Endothelial cell of umbilical vein (primary cell): ENCODE measurements around the gene MARK3. TPM values are rescaled to one million over a fixed set of nuclear protein-coding genes. Genes with fewer than 3 reads are reported as not detected.

Experiments used
- BruUV-seq: library from RNA; stranded (reverse); fragments of 400-500 nt; replicated peaks from 2 replicates; lab custom pipeline; 2021; lab: Mats Ljungman, UMichigan
- CTCF ChIA-PET: fragments of 300-600, 350-600 bp; sonication (Branson Sonifier 250); formaldehyde crosslinking; loops from one replicate; lab custom pipeline; 2021; ENCODE audit warnings: antibody characterized with exemption, inconsistent platforms; lab: Charles Lee
- POLR2A ChIA-PET: fragments of 300-600, 350-600 bp; sonication (Branson Sonifier 250); formaldehyde crosslinking; loops from one replicate; lab custom pipeline; 2021; ENCODE audit warnings: antibody characterized with exemption, inconsistent platforms; lab: Charles Lee
- DNase-seq: peaks from one replicate; pipeline ENCODE4 v3.0.0-alpha.2; 2011; ENCODE audit warnings: low read depth, low spot score
- FAIRE-seq: peaks from 2 replicates; lab custom pipeline; 2011; peaks lifted over from hg19 to GRCh38; lab: Jason Lieb, UNC
- H2AFZ ChIP-seq: 2 replicates; pipeline ENCODE4 v1.6.0; 2012; ENCODE audit warnings: low read depth, low read length, control low read depth, inconsistent platforms
- H3K27ac ChIP-seq: 2 replicates; pipeline ENCODE4 v1.5.1; 2011; ENCODE audit warnings: low read depth, mild to moderate bottlenecking, control low read depth, low read length, moderate library complexity; ENCODE audit not compliant: insufficient read depth
- H3K27me3 ChIP-seq, 2 experiments: 2 replicates each; pipeline versions ENCODE4 v1.6.0 to v1.6.1; 2011; ENCODE audit warnings: low read length in 2 of 2, mixed read lengths in 1 of 2; ENCODE audit not compliant: control insufficient read depth in 2 of 2, insufficient read depth in 2 of 2
- H3K36me3 ChIP-seq, 2 experiments: 2 replicates in 1 of 2; 3 replicates in 1 of 2; pipeline ENCODE4 v1.5.1; 2011; ENCODE audit warnings: low read length in 2 of 2, mild to moderate bottlenecking in 1 of 2, moderate library complexity in 1 of 2; ENCODE audit not compliant: control insufficient read depth in 2 of 2, insufficient read depth in 2 of 2; ENCODE audit errors: extremely low read depth in 1 of 2
- H3K4me1 ChIP-seq: 3 replicates; pipeline ENCODE4 v1.5.1; 2011; ENCODE audit warnings: mild to moderate bottlenecking, low read length; ENCODE audit not compliant: control insufficient read depth, insufficient read depth; ENCODE audit errors: extremely low read depth
- H3K4me2 ChIP-seq: 2 replicates; pipeline ENCODE4 v1.6.1; 2011; ENCODE audit warnings: low read length, control low read depth, mixed read lengths; ENCODE audit not compliant: insufficient read depth
- H3K4me3 ChIP-seq, 3 experiments: fragments of 200-600 bp in 1 of 3; sonication (generic), shearing (Covaris generic) in 1 of 3; replicated peaks in 1 of 3; 2 replicates each; pipeline ENCODE4 v1.5.1; 2011 to 2016; ENCODE audit warnings: control low read depth in 3 of 3, low read length in 3 of 3, mild to moderate bottlenecking in 2 of 3, inconsistent platforms in 1 of 3, low read depth in 1 of 3, moderate library complexity in 1 of 3; ENCODE audit not compliant: insufficient read depth in 1 of 3
- H3K79me2 ChIP-seq: 2 replicates; pipeline ENCODE4 v1.6.0; 2012; ENCODE audit warnings: low read length, inconsistent platforms; ENCODE audit not compliant: control insufficient read depth, insufficient read depth
- H3K9ac ChIP-seq: replicated peaks from 2 replicates; pipeline ENCODE3; 2011; ENCODE audit warnings: low read length, control low read depth; ENCODE audit not compliant: insufficient read depth; ENCODE audit errors: extremely low read depth
- H3K9me1 ChIP-seq: replicated peaks from 3 replicates; pipeline ENCODE4 v1.6.0; 2011; ENCODE audit warnings: mild to moderate bottlenecking, low read length; ENCODE audit not compliant: control insufficient read depth, insufficient read depth; ENCODE audit errors: extremely low read depth
- H3K9me3 ChIP-seq: replicated peaks from 2 replicates; pipeline ENCODE4 v1.5.1; 2012; ENCODE audit warnings: low read length, inconsistent platforms; ENCODE audit not compliant: control insufficient read depth, insufficient read depth
- H4K20me1 ChIP-seq: replicated peaks from 2 replicates; pipeline ENCODE3; 2011; ENCODE audit warnings: mild to moderate bottlenecking, low read length; ENCODE audit not compliant: control insufficient read depth, insufficient read depth; ENCODE audit errors: extremely low read depth
- CTCF ChIP-seq, 2 donors: IDR thresholded peaks; 1 replicate in 1 of 2; 2 replicates in 1 of 2; pipeline ENCODE4 v1.5.1; 2011; ENCODE audit warnings: low read length in 2 of 2, mild to moderate bottlenecking in 2 of 2, moderate library complexity in 2 of 2, control low read depth in 1 of 2, inconsistent platforms in 1 of 2, low read depth in 1 of 2; ENCODE audit not compliant: insufficient read depth in 1 of 2; ENCODE audit errors: extremely low read depth in 1 of 2
- EZH2 ChIP-seq: IDR thresholded peaks from 2 replicates; pipeline ENCODE4 v1.6.1; 2012; ENCODE audit warnings: borderline replicate concordance, low read depth, mild to moderate bottlenecking, moderate library complexity, low read length, inconsistent platforms; ENCODE audit not compliant: severe bottlenecking
- FOS ChIP-seq: IDR thresholded peaks from 2 replicates; pipeline ENCODE4 v1.6.1; 2011; ENCODE audit warnings: mild to moderate bottlenecking, low read length, moderate library complexity, borderline replicate concordance; ENCODE audit not compliant: insufficient read depth
- GATA2 ChIP-seq: IDR thresholded peaks from 2 replicates; pipeline ENCODE4 v1.7.0; 2011; ENCODE audit warnings: low read depth, mild to moderate bottlenecking, moderate library complexity, mixed read lengths, low read length; ENCODE audit not compliant: insufficient read length, insufficient read depth
- JUN ChIP-seq: IDR thresholded peaks from 2 replicates; pipeline ENCODE4 v1.6.1; 2011; ENCODE audit warnings: borderline replicate concordance, low read depth; ENCODE audit not compliant: insufficient read length, insufficient read depth
- MAX ChIP-seq: IDR thresholded peaks from 2 replicates; pipeline ENCODE4 v1.6.1; 2011; ENCODE audit not compliant: insufficient read depth, insufficient read length
- MYC ChIP-seq: IDR thresholded peaks from one replicate; pipeline ENCODE4 v1.6.1; 2011; ENCODE audit warnings: mild to moderate bottlenecking, low read depth, low read length
- POLR2A ChIP-seq: IDR thresholded peaks from 2 replicates; pipeline ENCODE4 v1.6.1; 2012; ENCODE audit warnings: low read depth, mild to moderate bottlenecking, control low read depth, low read length
- POLR2AphosphoS5 ChIP-seq: IDR thresholded peaks from 2 replicates; pipeline ENCODE4 v1.6.1; 2012; ENCODE audit warnings: low read depth, mild to moderate bottlenecking, control low read depth, low read length, moderate library complexity; ENCODE audit not compliant: insufficient read depth
- dilution Hi-C: fragments of 300-500 bp; cut with MboI; formaldehyde crosslinking; loops from one replicate; pipeline ENCODE4 v1.15.0; 2019; ENCODE audit warnings: low sequenced_read_pairs; ENCODE audit not compliant: extremely low pct_ligation_motif_present
- intact Hi-C: fragments of 100-400 bp; cut with micrococcal nuclease; formaldehyde crosslinking; loops from one replicate; pipeline ENCODE4 v1.10.0; 2022
- polyA plus RNA-seq, 4 experiments: library from polyadenylated mRNA; depleted of rRNA in 3 of 4; stranded (reverse) in 3 of 4; unstranded in 1 of 4; fragments of >200 nt; gene quantifications; 2 replicates each; pipeline versions ENCODE4 v1.2.1 to v1.2.3, GENCODE V29; 2011 to 2012; ENCODE audit warnings: missing spikeins in 1 of 4
- total RNA-seq: library from RNA; stranded (reverse); gene quantifications from 2 replicates; pipeline ENCODE4 v1.2.3, GENCODE V29; 2021

MARK3 gene
- total and polyA plus RNA-seq, 2 donors (not counting 3 experiments of a cell fraction or from before 2014, with no cell fraction given), result 46.6 to 96.1 TPM

GRCh38 chr14:103476631-103477030 is 91.4 kb downstream of the MARK3 start:
- dilution Hi-C loops (no loop called here), intact Hi-C loops (no loop called here)
- TF ChIP-seq FOS, result no peak
- no peak for TF ChIP-seq GATA2
- no peak for TF ChIP-seq MAX
- TF ChIP-seq POLR2AphosphoS5, result no peak
- no peak for TF ChIP-seq EZH2
- no peak for TF ChIP-seq JUN
- TF ChIP-seq POLR2A, result no peak
- no peak for TF ChIP-seq CTCF (IDR thresholded peaks at IDR 0.05; ENCODE audit: extremely low read depth in 1 of 2, insufficient read depth in 1 of 2, low read depth in 1 of 2, low read length in 2 of 2)
- TF ChIP-seq MYC, result no peak
- Histone ChIP-seq H3K27me3 (no peaks in the 10 kb centered on the region), H3K79me2 (no peaks in the 10 kb centered on the region), H4K20me1 (no peaks in the 10 kb centered on the region), H3K4me3 (no peak overlapping the region), H3K36me3 (peaks cover 21 to 25% of the 10 kb centered on the region in 2 experiments), H3K27ac (no peak overlapping the region), H3K9me3 (no peaks in the 10 kb centered on the region), H3K4me2 (no peak overlapping the region), H3K9me1 (no peaks in the 10 kb centered on the region), H2AFZ (no peak overlapping the region), H3K4me1 (no peaks in the 10 kb centered on the region), H3K9ac (no peak overlapping the region)
- ChIA-PET CTCF (no interaction called here), POLR2A (no interaction called here)
- BruUV-seq, result no TSS peak
- no peak for FAIRE-seq
- DNase-seq, result no peak
